ENCODE results near the gene ADAM23. TPM values are rescaled to one million over a fixed set of nuclear protein-coding genes. Genes with fewer than 3 reads are reported as not detected.

Gene ADAM23
- total and polyA plus RNA-seq, 2 donors from 2014 or later, result 1.0 to 2.5 TPM

DNA sequence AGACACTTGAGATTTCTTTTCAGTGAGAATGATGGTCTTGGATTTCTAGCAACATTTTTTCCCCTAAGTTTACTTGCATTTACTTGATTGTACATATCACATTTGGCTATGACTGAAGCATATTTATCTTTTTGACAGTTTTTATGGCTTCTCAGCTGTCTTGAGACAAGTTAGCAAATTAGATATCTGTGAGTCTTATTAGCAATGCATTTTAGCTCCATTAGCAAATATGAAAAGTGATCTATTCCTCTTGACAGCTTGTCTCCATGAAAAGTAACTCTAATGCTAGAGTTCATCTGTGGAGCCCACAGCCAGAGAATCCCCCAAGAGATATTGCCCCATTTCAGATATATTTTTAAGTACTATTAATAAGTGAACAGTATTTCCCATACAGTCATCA is 126.9 kb downstream of the ADAM23 start:
- Histone ChIP-seq H3K4me3 (ENCODE audit: low read length in 3 of 3) (no peak overlapping the region), H3K9me3 (ENCODE audit: control insufficient read depth in 2 of 3, insufficient read depth in 1 of 3, low read length in 3 of 3) (no peaks in the 10 kb centered on the region), H3K36me3 (ENCODE audit: control insufficient read depth in 2 of 3, insufficient read depth in 3 of 3, low read length in 3 of 3) (no peaks in the 10 kb centered on the region), H3K27me3 (ENCODE audit: control insufficient read depth, insufficient read depth, low read length) (no peaks in the 10 kb centered on the region), H3K27ac (ENCODE audit: low read depth in 2 of 2, low read length in 2 of 2) (no peak overlapping the region), H3K9ac (ENCODE audit: low read length in 3 of 3) (no peak overlapping the region), H3K4me1 (ENCODE audit: control insufficient read depth in 2 of 3, insufficient read depth in 2 of 3, low read depth in 1 of 3, low read length in 3 of 3) (no peaks in the 10 kb centered on the region)
- no peak for DNase-seq
- no peak for TF ChIP-seq CTCF (IDR thresholded peaks at IDR 0.05; ENCODE audit: borderline replicate concordance, extremely low read depth, insufficient read depth)
- intact Hi-C loops (cut with DNase I), result no loop called here
- FAIRE-seq, result no peak

GRCh38 chr2:206572725-206573124 is 129.4 kb downstream of the ADAM23 start:
- Histone ChIP-seq H3K9ac (ENCODE audit: low read length in 3 of 3) (no peak overlapping the region), H3K4me1 (ENCODE audit: control insufficient read depth in 2 of 3, insufficient read depth in 2 of 3, low read depth in 1 of 3, low read length in 3 of 3) (no peaks in the 10 kb centered on the region), H3K27me3 (ENCODE audit: control insufficient read depth, insufficient read depth, low read length) (no peaks in the 10 kb centered on the region), H3K27ac (ENCODE audit: low read depth in 2 of 2, low read length in 2 of 2) (no peak overlapping the region), H3K4me3 (ENCODE audit: low read length in 3 of 3) (no peak overlapping the region), H3K36me3 (ENCODE audit: control insufficient read depth in 2 of 3, insufficient read depth in 3 of 3, low read length in 3 of 3) (no peaks in the 10 kb centered on the region), H3K9me3 (ENCODE audit: control insufficient read depth in 2 of 3, insufficient read depth in 1 of 3, low read length in 3 of 3) (no peaks in the 10 kb centered on the region)
- intact Hi-C loops (cut with DNase I), result no loop called here
- no peak for DNase-seq
- no peak for FAIRE-seq
- TF ChIP-seq CTCF (IDR thresholded peaks at IDR 0.05; ENCODE audit: borderline replicate concordance, extremely low read depth, insufficient read depth), result no peak

DNA sequence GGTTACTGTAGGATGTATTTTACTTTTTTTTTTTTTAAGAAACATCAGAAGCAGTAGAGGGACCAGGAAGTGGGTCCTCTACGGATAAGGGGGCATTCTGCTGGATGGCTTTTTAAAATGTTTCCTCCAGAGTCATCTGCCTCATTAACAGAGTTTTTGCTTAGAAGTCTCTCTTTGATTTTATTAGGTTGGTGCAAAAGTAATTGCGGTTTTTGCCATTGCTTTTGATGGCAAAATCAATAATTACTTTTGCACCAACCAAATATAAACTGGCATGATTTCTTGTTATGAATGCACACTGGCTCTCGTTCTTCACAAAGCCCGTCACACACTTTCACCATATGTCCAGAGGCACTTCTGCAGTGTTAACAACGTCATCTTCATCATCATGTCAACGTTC is 130.5 kb downstream of the ADAM23 start:
- TF ChIP-seq CTCF (IDR thresholded peaks at IDR 0.05; ENCODE audit: borderline replicate concordance, extremely low read depth, insufficient read depth), result no peak
- intact Hi-C loops (cut with DNase I), result no loop called here

More for the DNA sequence above, 130.5 kb downstream of the ADAM23 start:
- Histone ChIP-seq H3K4me1 (ENCODE audit: control insufficient read depth in 2 of 3, insufficient read depth in 2 of 3, low read depth in 1 of 3, low read length in 3 of 3) (no peaks in the 10 kb centered on the region), H3K27me3 (ENCODE audit: control insufficient read depth, insufficient read depth, low read length) (no peaks in the 10 kb centered on the region), H3K9ac (ENCODE audit: low read length in 3 of 3) (no peak overlapping the region), H3K36me3 (ENCODE audit: control insufficient read depth in 2 of 3, insufficient read depth in 3 of 3, low read length in 3 of 3) (no peaks in the 10 kb centered on the region), H3K9me3 (ENCODE audit: control insufficient read depth in 2 of 3, insufficient read depth in 1 of 3, low read length in 3 of 3) (no peaks in the 10 kb centered on the region), H3K27ac (ENCODE audit: low read depth in 2 of 2, low read length in 2 of 2) (no peak overlapping the region), H3K4me3 (ENCODE audit: low read length in 3 of 3) (no peak overlapping the region)
- FAIRE-seq (no peak), DNase-seq (no peak)
